K562 (cell line): ENCODE measurements around the gene HIVEP1. TPM values are rescaled to one million over a fixed set of nuclear protein-coding genes. Genes with fewer than 3 reads are reported as not detected.

Experiments
- BCL6 ChIP-seq: fragments of 250-450 bp; sonication (Bioruptor Pico); IDR thresholded peaks from 2 replicates; pipeline ENCODE4 v1.4.0; 2020
- CEBPB ChIP-seq: fragments of 450-650 bp; IDR thresholded peaks from 2 replicates; pipeline ENCODE4 v1.6.1; 2016; ENCODE audit warnings: missing genetic modification characterization, missing compliant biosample characterization
- FOXO4 ChIP-seq: fragments of 450-650 bp; formaldehyde crosslinking; IDR thresholded peaks from 2 replicates; pipeline ENCODE4 v1.4.0; 2020; ENCODE audit warnings: mild to moderate bottlenecking, moderate library complexity
- GTF2A2 ChIP-seq: IDR thresholded peaks from 2 replicates; pipeline ENCODE4 v1.6.1; 2016; ENCODE audit warnings: mild to moderate bottlenecking, missing genetic modification characterization, missing compliant biosample characterization
- GTF2E2 ChIP-seq: fragments of 200-800 bp; sonication (Bioruptor generic); IDR thresholded peaks from 2 replicates; pipeline ENCODE4 v1.6.1; 2016; ENCODE audit warnings: missing genetic modification characterization, missing compliant biosample characterization
- IFI16 ChIP-seq: fragments of 250-450 bp; sonication (Bioruptor Pico); IDR thresholded peaks from 2 replicates; pipeline ENCODE4 v2.1.2; 2022; ENCODE audit warnings: mild to moderate bottlenecking, inconsistent platforms
- JUNB ChIP-seq: fragments of 450-650 bp; formaldehyde crosslinking; conservative IDR thresholded peaks from 2 replicates; pipeline ENCODE4 v1.4.0; 2020; ENCODE audit warnings: mild to moderate bottlenecking
- MAFK ChIP-seq: IDR thresholded peaks from 2 replicates; pipeline ENCODE4 v1.6.1; 2011; ENCODE audit warnings: low read length, improper control_type of control experiment
- MAX ChIP-seq: sonication (generic); formaldehyde crosslinking; IDR thresholded peaks from 2 replicates; pipeline ENCODE4 v1.9.0; 2022; ENCODE audit warnings: mild to moderate bottlenecking, missing genetic modification reagents
- MAZ ChIP-seq, 2 experiments: fragments of 450-650 bp in 1 of 2; sonication (generic) in 1 of 2; formaldehyde crosslinking; IDR thresholded peaks in 1 of 2; conservative IDR thresholded peaks in 1 of 2; 2 replicates each; pipeline versions ENCODE4 v1.4.0 to v1.5.0; 2020; ENCODE audit warnings: mild to moderate bottlenecking in 1 of 2, missing genetic modification reagents in 1 of 2
- MCM3 ChIP-seq: fragments of 450-650 bp; IDR thresholded peaks from 2 replicates; pipeline ENCODE4 v1.6.1; 2016
- MXD1 ChIP-seq: fragments of 250-450 bp; sonication (Bioruptor Pico); IDR thresholded peaks from 2 replicates; pipeline ENCODE4 v1.8.0; 2021; ENCODE audit warnings: borderline replicate concordance, mild to moderate bottlenecking, moderate library complexity; ENCODE audit not compliant: poor library complexity, severe bottlenecking
- NUFIP1 ChIP-seq: fragments of 450-650 bp; IDR thresholded peaks from 2 replicates; pipeline ENCODE4 v1.6.1; 2018; ENCODE audit not compliant: partially characterized antibody
- PRMT5 ChIP-seq: sonication (generic); formaldehyde crosslinking; IDR thresholded peaks from 2 replicates; pipeline ENCODE4 v1.5.0; 2020; ENCODE audit warnings: missing genetic modification reagents
- PYGO2 ChIP-seq: fragments of 450-650 bp; IDR thresholded peaks from 2 replicates; pipeline ENCODE4 v1.6.1; 2016; ENCODE audit warnings: mild to moderate bottlenecking, missing genetic modification characterization, moderate library complexity, missing compliant biosample characterization
- SAFB ChIP-seq: fragments of 200-400 bp; formaldehyde crosslinking; IDR thresholded peaks from 2 replicates; pipeline ENCODE4 v1.6.1; 2017; ENCODE audit warnings: low read depth, low read length, borderline replicate concordance
- SRSF3 ChIP-seq: fragments of 200-400 bp; formaldehyde crosslinking; IDR thresholded peaks from 2 replicates; pipeline ENCODE4 v1.6.1; 2016; ENCODE audit warnings: mild to moderate bottlenecking, low read length, moderate library complexity; ENCODE audit not compliant: insufficient read depth
- THRAP3 ChIP-seq: fragments of 450-650 bp; IDR thresholded peaks from 2 replicates; pipeline ENCODE4 v1.6.1; 2016; ENCODE audit warnings: mild to moderate bottlenecking, inconsistent platforms, borderline replicate concordance
- VEZF1 ChIP-seq: fragments of 200-800 bp; sonication (Bioruptor generic); IDR thresholded peaks from 2 replicates; pipeline ENCODE4 v1.6.1; 2017; ENCODE audit warnings: missing genetic modification characterization, missing compliant biosample characterization
- ZBTB2 ChIP-seq: fragments of 450-650 bp; IDR thresholded peaks from 2 replicates; pipeline ENCODE4 v1.6.1; 2016; ENCODE audit warnings: antibody characterized with exemption
- ZBTB8A ChIP-seq: fragments of 450-650 bp; IDR thresholded peaks from 2 replicates; pipeline ENCODE4 v1.6.1; 2018; ENCODE audit warnings: mild to moderate bottlenecking, moderate library complexity; ENCODE audit not compliant: partially characterized antibody
- ZNF133 ChIP-seq: fragments of 250-450 bp; sonication (Bioruptor Pico); IDR thresholded peaks from 2 replicates; pipeline ENCODE4 v1.4.0; 2020; ENCODE audit warnings: mild to moderate bottlenecking
- ZNF75A ChIP-seq: fragments of 450-650 bp; formaldehyde crosslinking; IDR thresholded peaks from 2 replicates; pipeline ENCODE4 v1.4.0; 2020; ENCODE audit warnings: mild to moderate bottlenecking
- polyA plus RNA-seq, 8 experiments: library from polyadenylated mRNA; depleted of rRNA in 4 of 8; stranded (reverse) in 5 of 8; unstranded in 3 of 8; fragments of >200 nt; fragmentation: Nextera tagmentation in 2 of 8; fragmentation: Illumina TruSeq in 1 of 8; extraction: Ambion mirVana in 2 of 8; extraction: Trizol in 1 of 8; gene quantifications; 2 replicates each; pipeline versions ENCODE4 v1.2.1 to v1.2.3, GENCODE V29; 2011 to 2014; ENCODE audit warnings: inconsistent platforms in 1 of 8, missing spikeins in 1 of 8
- total RNA-seq, 7 experiments: library from RNA; depleted of rRNA in 6 of 7; stranded (reverse); fragments of >200 nt in 6 of 7; fragmentation: Illumina TruSeq in 2 of 7; extraction: Trizol in 2 of 7; gene quantifications; 2 replicates each; pipeline versions ENCODE4 v1.2.1 to v1.2.3, GENCODE V29; 2011 to 2021; ENCODE audit warnings: low replicate concordance in 1 of 7
- TF ChIP-seq, protein P1 (sequence below): sonication (generic); formaldehyde crosslinking; IDR thresholded peaks from 2 replicates; pipeline ENCODE4 v1.9.0; 2022; ENCODE audit warnings: mild to moderate bottlenecking, missing genetic modification reagents

Gene HIVEP1
- total and polyA plus RNA-seq, 9 of the 15 experiments (the other 6 are each of a cell fraction or from before 2014, with no cell fraction given) = 6.0 to 33.3 (median 21.7) TPM

DNA sequence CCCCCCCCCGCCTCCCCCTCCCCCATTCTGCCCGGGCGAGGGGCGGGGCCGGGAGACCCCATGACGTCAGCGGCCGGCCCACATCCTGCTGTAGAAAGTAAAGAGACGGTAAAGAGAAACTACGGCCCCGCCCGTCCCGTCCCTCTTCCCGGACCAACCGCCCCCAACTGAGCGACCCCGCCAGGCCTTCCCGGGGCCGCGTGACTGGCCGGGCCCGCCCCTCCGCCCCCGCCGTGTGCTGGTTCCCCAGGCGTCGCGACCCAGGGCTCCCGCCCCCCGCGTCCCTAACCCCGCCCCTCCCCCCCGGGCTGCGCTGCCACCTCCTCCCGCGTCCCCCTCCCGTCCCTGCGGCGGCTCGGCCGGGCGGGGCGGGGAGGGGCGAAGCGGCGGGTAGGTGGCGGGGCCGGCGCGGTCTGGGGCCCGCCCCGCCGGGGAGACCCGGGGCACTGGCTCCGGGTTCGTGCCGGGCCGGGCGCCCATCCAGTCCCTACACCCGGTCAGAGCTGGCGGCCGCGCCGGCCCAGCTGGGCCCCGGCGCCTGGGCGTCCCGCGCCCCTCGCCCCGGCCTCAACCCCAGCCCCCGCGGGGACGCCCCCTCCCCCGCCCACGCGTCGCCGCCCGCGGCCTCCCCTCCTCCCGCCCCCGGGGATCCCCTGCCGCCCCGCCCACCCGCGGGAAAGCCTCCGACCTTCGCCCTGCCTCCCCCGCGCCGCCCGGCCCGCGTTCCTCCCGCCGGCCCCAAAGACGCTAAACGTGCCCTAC lies 655 bp upstream of the HIVEP1 start (continued):
- TF ChIP-seq ZBTB2 (no peak), SAFB (no peak), MAFK (no peak), MAZ (CRISPR knock-in tag; conservative IDR thresholded peaks at IDR 0.05 in 1 of 2, IDR thresholded peaks at IDR 0.05 in 1 of 2) (peak; percentile 91 to 95), NUFIP1 (no peak), FOXO4 (CRISPR knock-in tag) (no peak), MAX (peak; percentile 64), VEZF1 (CRISPR knock-in tag) (peak; percentile 98), CEBPB (tag) (no peak), BCL6 (CRISPR knock-in tag) (no peak), ZNF75A (CRISPR knock-in tag) (no peak), SRSF3 (no peak), MXD1 (no peak), PRMT5 (CRISPR knock-in tag) (no peak), ZBTB8A (no peak), THRAP3 (no peak), JUNB (CRISPR knock-in tag) (no peak), ZNF133 (CRISPR knock-in tag) (no peak), GTF2A2 (tag) (no peak), MCM3 (no peak), PYGO2 (tag) (no peak), GTF2E2 (peak; percentile 56; the same call in 1 of the 2 replicates), IFI16 (CRISPR knock-in tag) (no peak)
- TF ChIP-seq, protein P1, sequence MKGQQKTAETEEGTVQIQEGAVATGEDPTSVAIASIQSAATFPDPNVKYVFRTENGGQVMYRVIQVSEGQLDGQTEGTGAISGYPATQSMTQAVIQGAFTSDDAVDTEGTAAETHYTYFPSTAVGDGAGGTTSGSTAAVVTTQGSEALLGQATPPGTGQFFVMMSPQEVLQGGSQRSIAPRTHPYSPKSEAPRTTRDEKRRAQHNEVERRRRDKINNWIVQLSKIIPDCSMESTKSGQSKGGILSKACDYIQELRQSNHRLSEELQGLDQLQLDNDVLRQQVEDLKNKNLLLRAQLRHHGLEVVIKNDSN (CRISPR knock-in tag) = peak; percentile 81
